Measurements from ENCODE around the gene FBXW12.

The FBXW12 gene

GRCh38 chr3:48435223-48435595, 63.2 kb downstream of the FBXW12 start:
- DNase-seq (ENCODE audit: low read depth in 2 of 2) = no peak

- DNase-seq (ENCODE audit: low read depth in 2 of 2) = peak; percentile 58 to 79
These were observed 63.9 kb downstream of the FBXW12 start for GRCh38 chr3:48435774-48436476.

GRCh38 chr3:48436477-48436787, 64.4 kb downstream of the FBXW12 start:
- no peak for DNase-seq (ENCODE audit: low read depth in 2 of 2)

- no peak for DNase-seq (ENCODE audit: low read depth in 2 of 2)
These were observed 64.8 kb downstream of the FBXW12 start for GRCh38 chr3:48436855-48437254.

GRCh38 chr3:48437812-48438211, 65.8 kb downstream of the FBXW12 start:
- DNase-seq (ENCODE audit: low read depth in 2 of 2) = no peak

- peak; percentile 98 to 99 for DNase-seq (ENCODE audit: low read depth in 2 of 2)
These were observed 68.0 kb downstream of the FBXW12 start, which contains the start of the genes CCDC51 and TMA7 for GRCh38 chr3:48439820-48440589. Gene CCDC51 (minus strand): TSS chr3:48440119. CDS start chr3:48435128, 4,991 bp downstream. Gene TMA7 (plus strand): TSS chr3:48440257. CDS start chr3:48440297, 40 bp downstream.

- no peak for DNase-seq (ENCODE audit: low read depth in 2 of 2)
These were observed 68.6 kb downstream of the FBXW12 start for GRCh38 chr3:48440590-48440958.

- no peak for DNase-seq (ENCODE audit: low read depth in 2 of 2)
These were observed 69.9 kb downstream of the FBXW12 start for GRCh38 chr3:48441940-48442339.
